ENCODE results near the gene FOXF2.

- TF ChIP-seq CTCF (IDR thresholded peaks at IDR 0.05) (no peak), POLR2A (IDR thresholded peaks at IDR 0.05) (no peak)
Observed at GRCh38 chr6:1394514-1395463, 5.4 kb downstream of the FOXF2 start.

All from prostate gland (tissue), 2 donors.